ENCODE results near the gene BOLA3.
"Not testable (repeated sequence)": the region's sequence is repeated elsewhere in the genome, so short reads cannot be mapped to it uniquely, and the experiment has no call there.

The BOLA3 gene

DNA sequence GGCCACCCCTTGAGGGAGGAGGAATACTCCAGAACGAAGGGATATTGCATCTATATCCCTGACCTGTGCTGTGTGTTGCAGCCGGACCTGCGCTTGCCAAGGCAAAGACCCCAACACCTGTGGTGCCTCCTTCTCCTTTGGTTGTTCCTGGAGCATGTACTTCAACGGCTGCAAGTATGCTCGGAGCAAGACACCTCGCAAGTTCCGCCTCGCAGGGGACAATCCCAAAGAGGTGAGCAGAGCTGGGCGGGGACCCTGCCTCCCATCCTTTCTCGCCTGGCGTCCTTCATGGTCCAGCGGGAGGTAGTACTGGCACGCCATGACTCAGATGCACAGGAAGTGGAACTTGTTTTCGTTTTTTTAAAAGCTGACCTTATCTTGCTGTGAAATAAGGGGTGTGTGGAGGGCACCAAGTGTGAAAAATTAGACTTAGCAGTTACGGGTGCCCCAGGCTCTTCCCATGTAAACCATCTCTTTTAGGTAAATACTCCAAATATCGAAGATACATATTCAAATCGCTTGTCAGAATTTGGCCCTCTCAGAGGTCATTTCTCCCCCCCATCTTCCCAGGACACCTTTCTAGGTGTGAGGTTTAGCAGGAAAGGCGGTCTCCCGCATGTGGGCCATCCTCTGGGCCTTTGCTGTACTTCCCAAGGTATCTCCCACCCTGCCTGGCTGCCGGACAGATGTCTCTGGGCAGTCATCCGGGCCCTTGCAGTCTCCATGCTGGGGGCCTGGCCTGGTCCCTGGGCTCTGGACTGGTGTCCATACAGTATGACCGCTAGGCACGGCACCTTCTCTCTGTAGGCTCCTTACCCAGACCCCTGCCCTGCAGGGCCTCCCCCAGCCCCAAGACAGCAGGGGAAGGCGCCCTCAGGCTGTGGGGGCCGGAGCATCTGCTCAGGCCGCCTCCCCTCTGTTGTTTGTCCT, 57.6 kb downstream of the BOLA3 start:
- no peak overlapping the region for H3K4me3 ChIP-seq (replicated peaks in 1 of 2; ENCODE audit: low read depth in 2 of 2, low read length in 2 of 2)
- TF ChIP-seq, protein P1, sequence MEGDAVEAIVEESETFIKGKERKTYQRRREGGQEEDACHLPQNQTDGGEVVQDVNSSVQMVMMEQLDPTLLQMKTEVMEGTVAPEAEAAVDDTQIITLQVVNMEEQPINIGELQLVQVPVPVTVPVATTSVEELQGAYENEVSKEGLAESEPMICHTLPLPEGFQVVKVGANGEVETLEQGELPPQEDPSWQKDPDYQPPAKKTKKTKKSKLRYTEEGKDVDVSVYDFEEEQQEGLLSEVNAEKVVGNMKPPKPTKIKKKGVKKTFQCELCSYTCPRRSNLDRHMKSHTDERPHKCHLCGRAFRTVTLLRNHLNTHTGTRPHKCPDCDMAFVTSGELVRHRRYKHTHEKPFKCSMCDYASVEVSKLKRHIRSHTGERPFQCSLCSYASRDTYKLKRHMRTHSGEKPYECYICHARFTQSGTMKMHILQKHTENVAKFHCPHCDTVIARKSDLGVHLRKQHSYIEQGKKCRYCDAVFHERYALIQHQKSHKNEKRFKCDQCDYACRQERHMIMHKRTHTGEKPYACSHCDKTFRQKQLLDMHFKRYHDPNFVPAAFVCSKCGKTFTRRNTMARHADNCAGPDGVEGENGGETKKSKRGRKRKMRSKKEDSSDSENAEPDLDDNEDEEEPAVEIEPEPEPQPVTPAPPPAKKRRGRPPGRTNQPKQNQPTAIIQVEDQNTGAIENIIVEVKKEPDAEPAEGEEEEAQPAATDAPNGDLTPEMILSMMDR (IDR thresholded peaks at IDR 0.05; ENCODE audit: low read depth, low read length) = no peak
- no peak for DNase-seq (ENCODE audit: low read depth in 2 of 2)

DNA sequence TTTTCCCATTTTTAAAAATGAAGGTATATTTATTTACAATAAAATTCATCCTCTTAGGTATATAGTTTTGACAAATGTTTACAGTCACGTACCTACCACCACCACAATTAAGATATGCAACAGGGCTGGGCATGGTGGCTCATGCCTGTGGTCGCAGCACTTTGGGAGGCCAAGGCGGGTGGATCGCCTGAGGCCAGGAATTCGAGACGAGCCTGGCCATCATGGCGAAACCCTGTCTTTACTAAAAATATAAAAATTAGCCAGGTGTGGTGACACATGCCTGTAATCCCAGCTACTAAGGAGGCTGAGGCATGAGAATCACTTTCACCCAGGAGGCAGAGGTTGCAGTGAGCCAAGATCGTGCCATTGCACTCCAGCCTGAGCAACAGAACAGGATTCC, 59.0 kb downstream of the BOLA3 start:
- H3K4me3 ChIP-seq (replicated peaks in 1 of 2; ENCODE audit: low read depth in 2 of 2, low read length in 2 of 2); DNase-seq (ENCODE audit: low read depth in 2 of 2): not testable (repeated sequence)

DNA sequence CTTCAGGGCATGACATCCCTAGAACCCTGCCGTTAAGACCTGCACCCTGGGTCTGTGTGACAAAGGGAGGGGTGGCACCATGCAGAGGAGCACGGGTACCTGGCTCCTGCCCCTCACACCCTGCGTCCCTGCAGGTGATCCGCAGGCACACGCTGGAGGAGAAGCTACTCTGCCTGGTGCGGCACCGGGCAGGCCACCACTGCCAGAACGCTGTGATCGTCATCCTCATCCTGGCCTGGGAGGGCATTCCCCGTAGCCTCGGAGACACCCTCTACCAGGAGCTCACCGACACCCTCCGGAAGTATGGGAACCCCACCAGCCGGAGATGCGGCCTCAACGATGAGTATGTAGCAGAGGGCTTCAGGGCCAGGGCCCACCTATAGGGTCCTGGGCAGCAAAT, 60.0 kb downstream of the BOLA3 start:
- no peak for DNase-seq (ENCODE audit: low read depth in 2 of 2)
- no peak overlapping the region for H3K4me3 ChIP-seq (replicated peaks in 1 of 2; ENCODE audit: low read depth in 2 of 2, low read length in 2 of 2)
- TF ChIP-seq, protein P1 (IDR thresholded peaks at IDR 0.05; ENCODE audit: low read depth, low read length) = no peak

DNA sequence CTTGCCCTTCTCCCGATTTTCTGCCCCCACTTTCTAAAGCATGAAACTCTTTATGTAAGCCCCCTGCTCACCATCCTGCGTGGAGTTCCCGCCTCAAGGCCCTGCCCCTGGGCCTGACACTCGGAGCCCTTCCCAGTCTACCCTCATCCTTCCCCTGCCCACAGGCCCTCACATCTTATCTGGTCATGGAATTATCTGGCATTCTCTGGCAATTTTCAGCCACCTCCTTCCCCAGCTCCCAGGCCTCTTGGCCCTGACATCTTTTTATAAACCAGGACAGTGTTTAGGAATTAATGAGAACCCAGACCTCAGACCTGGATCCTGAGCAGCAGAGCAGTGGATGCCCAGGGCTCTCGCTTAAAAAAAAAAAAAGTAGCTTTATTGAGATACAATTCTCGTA, 61.7 kb downstream of the BOLA3 start:
- no peak for DNase-seq (ENCODE audit: low read depth in 2 of 2)
- H3K4me3 ChIP-seq (replicated peaks in 1 of 2; ENCODE audit: low read depth in 2 of 2, low read length in 2 of 2) = no peak overlapping the region
- TF ChIP-seq, protein P1 (IDR thresholded peaks at IDR 0.05; ENCODE audit: low read depth, low read length) = no peak

Data from cardiac fibroblast (primary cell).